ENCODE results near the gene PRDM16.

- TF ChIP-seq CTCF (conservative IDR thresholded peaks at IDR 0.05), result no peak
- TF ChIP-seq ZFX (IDR thresholded peaks at IDR 0.05), result no peak
Observed at GRCh38 chr1:3281735-3282134, 212.7 kb downstream of the PRDM16 start.

Data from C4-2B (cell line).